NB4 (cell line): ENCODE data around the gene TGIF1.

Experiments used
- DNase-seq: peaks from one replicate; pipeline ENCODE4 v3.0.0; 2010; ENCODE audit warnings: low read depth
- H3K4me3 ChIP-seq: one replicate; pipeline ENCODE4 v1.5.1; 2011; ENCODE audit warnings: mild to moderate bottlenecking, low read depth, low read length, moderate library complexity
- MYC ChIP-seq: IDR thresholded peaks from 2 replicates; pipeline ENCODE4 v1.6.1; 2011; ENCODE audit warnings: low read depth, low read length
- POLR2A ChIP-seq: IDR thresholded peaks from 2 replicates; pipeline ENCODE4 v1.6.1; 2011; ENCODE audit warnings: mild to moderate bottlenecking; ENCODE audit not compliant: insufficient read length; ENCODE audit errors: extremely low read depth
- TF ChIP-seq, protein P1 (sequence below): IDR thresholded peaks from one replicate; pipeline ENCODE4 v1.5.1; 2012; ENCODE audit warnings: low read depth, low read length
- TF ChIP-seq, protein P2 (sequence below): IDR thresholded peaks from 2 replicates; pipeline ENCODE4 v1.6.1; 2011; ENCODE audit warnings: low read depth, low read length

TGIF1 gene

DNA sequence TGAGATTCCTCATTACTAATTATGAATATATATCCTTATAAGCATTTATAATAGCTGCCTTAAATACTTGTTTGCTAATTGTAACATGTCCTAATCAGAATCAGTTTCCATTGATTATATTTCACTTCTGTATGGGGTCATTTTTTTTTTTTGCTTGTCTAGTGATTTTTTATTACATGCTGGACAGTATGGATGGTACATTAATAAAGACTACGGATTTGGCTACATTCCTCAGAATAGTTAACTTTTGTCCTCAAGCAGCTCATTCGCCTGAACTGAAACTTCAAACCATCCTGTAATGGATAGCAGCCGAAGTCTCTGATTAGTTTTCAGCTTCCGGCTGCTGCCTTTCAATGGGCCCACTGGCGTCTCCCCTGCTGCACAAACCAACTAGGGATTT is 11.7 kb downstream of the TGIF1 start:
- TF ChIP-seq POLR2A = no peak
- TF ChIP-seq, protein P1, sequence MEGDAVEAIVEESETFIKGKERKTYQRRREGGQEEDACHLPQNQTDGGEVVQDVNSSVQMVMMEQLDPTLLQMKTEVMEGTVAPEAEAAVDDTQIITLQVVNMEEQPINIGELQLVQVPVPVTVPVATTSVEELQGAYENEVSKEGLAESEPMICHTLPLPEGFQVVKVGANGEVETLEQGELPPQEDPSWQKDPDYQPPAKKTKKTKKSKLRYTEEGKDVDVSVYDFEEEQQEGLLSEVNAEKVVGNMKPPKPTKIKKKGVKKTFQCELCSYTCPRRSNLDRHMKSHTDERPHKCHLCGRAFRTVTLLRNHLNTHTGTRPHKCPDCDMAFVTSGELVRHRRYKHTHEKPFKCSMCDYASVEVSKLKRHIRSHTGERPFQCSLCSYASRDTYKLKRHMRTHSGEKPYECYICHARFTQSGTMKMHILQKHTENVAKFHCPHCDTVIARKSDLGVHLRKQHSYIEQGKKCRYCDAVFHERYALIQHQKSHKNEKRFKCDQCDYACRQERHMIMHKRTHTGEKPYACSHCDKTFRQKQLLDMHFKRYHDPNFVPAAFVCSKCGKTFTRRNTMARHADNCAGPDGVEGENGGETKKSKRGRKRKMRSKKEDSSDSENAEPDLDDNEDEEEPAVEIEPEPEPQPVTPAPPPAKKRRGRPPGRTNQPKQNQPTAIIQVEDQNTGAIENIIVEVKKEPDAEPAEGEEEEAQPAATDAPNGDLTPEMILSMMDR = no peak
- TF ChIP-seq MYC = no peak
- TF ChIP-seq, protein P2, sequence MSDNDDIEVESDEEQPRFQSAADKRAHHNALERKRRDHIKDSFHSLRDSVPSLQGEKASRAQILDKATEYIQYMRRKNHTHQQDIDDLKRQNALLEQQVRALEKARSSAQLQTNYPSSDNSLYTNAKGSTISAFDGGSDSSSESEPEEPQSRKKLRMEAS = no peak
- no peak for DNase-seq

DNA sequence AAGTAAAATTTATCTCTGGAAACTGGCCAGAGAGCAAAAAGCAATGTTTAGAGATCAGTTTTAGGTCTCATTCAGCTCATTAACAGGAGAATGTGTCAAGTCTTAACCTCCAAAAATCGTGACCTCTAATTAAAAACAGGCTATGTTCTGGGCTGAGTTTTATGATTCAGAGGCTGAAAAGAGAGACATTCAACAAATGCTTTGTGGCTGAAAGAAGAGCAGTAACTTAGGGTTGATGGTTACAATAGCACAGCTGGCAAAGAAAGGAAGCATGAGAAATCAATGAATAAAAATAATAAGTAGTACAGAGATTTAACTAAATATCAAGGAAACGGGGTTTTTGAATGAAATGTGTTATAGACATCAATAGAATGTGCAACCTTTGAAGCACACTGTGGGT is 13.1 kb downstream of the TGIF1 start:
- TF ChIP-seq POLR2A = no peak
- TF ChIP-seq, protein P2 = no peak
- TF ChIP-seq, protein P1 = no peak
- no peak for TF ChIP-seq MYC
- no peak for DNase-seq
- no peak overlapping the region for H3K4me3 ChIP-seq

More for the DNA sequence above, 11.7 kb downstream of the TGIF1 start:
- no peak overlapping the region for H3K4me3 ChIP-seq

DNA sequence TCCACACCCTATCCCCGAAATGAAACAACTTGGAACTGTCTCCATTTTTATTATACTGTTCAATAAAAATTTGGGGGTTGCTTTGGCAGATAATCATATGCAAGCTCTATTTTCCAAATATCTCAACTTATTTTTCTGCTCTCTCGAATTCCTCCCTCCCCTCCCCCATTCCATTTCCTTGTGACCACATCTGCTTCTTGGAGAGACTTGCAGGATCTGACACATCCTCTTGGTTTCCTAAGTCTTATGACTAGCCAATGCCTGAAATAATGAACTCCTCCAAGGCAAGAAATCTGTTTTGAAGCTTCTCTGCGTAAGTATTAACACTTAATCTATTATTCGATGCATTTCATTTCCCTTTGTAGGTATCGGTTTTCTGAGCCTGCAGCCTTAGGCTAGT is 16.1 kb downstream of the TGIF1 start:
- no peak overlapping the region for H3K4me3 ChIP-seq
- TF ChIP-seq, protein P1 = no peak
- TF ChIP-seq MYC (no peak), POLR2A (no peak)
- TF ChIP-seq, protein P2 = no peak
- DNase-seq = peak; percentile 64

DNA sequence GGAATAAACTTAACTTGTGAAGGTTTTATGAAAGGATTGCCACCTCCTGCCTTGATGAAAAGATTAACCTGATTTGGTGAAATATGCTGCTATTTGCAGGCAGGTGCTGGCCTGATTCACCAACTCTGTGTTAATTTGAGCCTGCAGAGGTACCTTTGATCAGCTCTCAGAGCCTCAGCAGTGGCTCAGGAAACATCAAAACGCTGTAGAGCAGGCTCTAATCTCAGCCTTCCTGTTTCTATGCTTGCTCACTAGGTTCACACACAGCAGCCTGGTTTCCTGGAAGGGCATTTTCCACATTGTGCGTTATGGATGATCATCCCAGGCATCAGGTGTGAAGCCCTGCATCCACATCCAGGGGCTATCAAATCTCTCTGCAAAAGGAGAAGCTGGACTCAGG is 16.9 kb downstream of the TGIF1 start:
- TF ChIP-seq MYC (no peak), POLR2A (no peak)
- TF ChIP-seq, protein P2 = no peak
- TF ChIP-seq, protein P1 = no peak
- no peak for DNase-seq
- no peak overlapping the region for H3K4me3 ChIP-seq

DNA sequence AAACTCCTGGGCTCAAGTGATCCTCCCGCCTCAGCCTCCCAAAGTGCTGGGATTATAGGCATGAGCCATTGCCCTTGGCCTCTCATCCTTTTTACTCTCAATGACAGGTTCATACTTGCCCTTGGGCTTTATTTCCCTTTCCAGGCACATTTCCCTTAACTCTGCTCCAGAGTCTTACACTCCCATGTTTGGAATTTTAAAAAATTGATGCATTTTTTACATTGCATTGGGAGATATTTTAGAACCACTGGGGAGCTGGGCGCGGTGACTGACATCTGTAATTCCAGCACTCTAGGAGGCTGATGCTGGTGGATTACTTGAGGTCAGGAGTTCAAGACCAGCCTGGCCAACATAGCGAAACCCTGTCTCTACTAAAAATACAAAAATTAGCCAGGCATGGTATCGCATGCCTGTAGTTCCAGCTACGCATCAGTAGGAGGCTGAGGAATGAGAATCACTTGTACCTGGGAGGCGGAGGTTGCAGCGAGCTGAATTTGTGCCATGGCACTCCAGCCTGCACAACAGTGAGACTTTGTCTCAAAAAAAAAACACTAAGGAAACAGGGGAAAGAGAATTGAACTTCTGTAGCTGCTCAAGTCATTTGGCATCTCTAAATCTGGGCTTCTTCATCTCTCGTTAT is 18.2 kb downstream of the TGIF1 start:
- TF ChIP-seq, protein P1 = no peak
- TF ChIP-seq MYC (no peak), POLR2A (no peak)
- TF ChIP-seq, protein P2 = no peak
- DNase-seq = no peak
- H3K4me3 ChIP-seq = no peak overlapping the region
